ENCODE results near the gene TBCEL. TPM values are rescaled to one million over a fixed set of nuclear protein-coding genes. Genes with fewer than 3 reads are reported as not detected.
A peak's percentile ranks its signal among the peaks of the same experiment; 100 is the strongest.

TBCEL gene
- total RNA-seq, 1 experiment from 2014 or later: 17.2 TPM

GRCh38 chr11:120977266-120978137 is 46.4 kb upstream of the TBCEL start:
- H3K36me3 Mint-ChIP-seq (ENCODE audit: insufficient read depth, unreplicated experiment): no peaks in the 10 kb centered on the region
- no peaks in the 10 kb centered on the region for H3K9me3 Mint-ChIP-seq (ENCODE audit: unreplicated experiment)
- peak; percentile 30 for DNase-seq (ENCODE audit: unreplicated experiment)
- TF ChIP-seq, protein P1, sequence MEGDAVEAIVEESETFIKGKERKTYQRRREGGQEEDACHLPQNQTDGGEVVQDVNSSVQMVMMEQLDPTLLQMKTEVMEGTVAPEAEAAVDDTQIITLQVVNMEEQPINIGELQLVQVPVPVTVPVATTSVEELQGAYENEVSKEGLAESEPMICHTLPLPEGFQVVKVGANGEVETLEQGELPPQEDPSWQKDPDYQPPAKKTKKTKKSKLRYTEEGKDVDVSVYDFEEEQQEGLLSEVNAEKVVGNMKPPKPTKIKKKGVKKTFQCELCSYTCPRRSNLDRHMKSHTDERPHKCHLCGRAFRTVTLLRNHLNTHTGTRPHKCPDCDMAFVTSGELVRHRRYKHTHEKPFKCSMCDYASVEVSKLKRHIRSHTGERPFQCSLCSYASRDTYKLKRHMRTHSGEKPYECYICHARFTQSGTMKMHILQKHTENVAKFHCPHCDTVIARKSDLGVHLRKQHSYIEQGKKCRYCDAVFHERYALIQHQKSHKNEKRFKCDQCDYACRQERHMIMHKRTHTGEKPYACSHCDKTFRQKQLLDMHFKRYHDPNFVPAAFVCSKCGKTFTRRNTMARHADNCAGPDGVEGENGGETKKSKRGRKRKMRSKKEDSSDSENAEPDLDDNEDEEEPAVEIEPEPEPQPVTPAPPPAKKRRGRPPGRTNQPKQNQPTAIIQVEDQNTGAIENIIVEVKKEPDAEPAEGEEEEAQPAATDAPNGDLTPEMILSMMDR (IDR thresholded peaks at IDR 0.05; ENCODE audit: unreplicated experiment): no peak
- no peaks in the 10 kb centered on the region for H3K4me1 Mint-ChIP-seq (ENCODE audit: insufficient read depth, unreplicated experiment)
- no TSS peak for BruUV-seq (replicated peaks)
- peaks cover 94% of the 10 kb centered on the region for H3K27me3 Mint-ChIP-seq (ENCODE audit: insufficient read depth, unreplicated experiment)
- intact Hi-C loops (cut with micrococcal nuclease): no loop called here
- ChIA-PET CTCF (no interaction called here), POLR2A (interaction anchor here (0.6 kb wide), 1 partner anchor 47 kb away, joined by 3 read pairs; no protein-coding TSS in a partner anchor)
- no peak overlapping the region for H3K27ac Mint-ChIP-seq (ENCODE audit: low read depth, unreplicated experiment)
- H3K4me3 Mint-ChIP-seq (ENCODE audit: unreplicated experiment): no peak overlapping the region

- Mint-ChIP-seq H3K9me3 (ENCODE audit: unreplicated experiment) (no peaks in the 10 kb centered on the region), H3K4me1 (ENCODE audit: insufficient read depth, unreplicated experiment) (no peaks in the 10 kb centered on the region), H3K36me3 (ENCODE audit: insufficient read depth, unreplicated experiment) (no peaks in the 10 kb centered on the region), H3K27me3 (ENCODE audit: insufficient read depth, unreplicated experiment) (peaks cover 94% of the 10 kb centered on the region), H3K27ac (ENCODE audit: low read depth, unreplicated experiment) (no peak overlapping the region), H3K4me3 (ENCODE audit: unreplicated experiment) (no peak overlapping the region)
- BruUV-seq (replicated peaks): no TSS peak
- DNase-seq (ENCODE audit: unreplicated experiment): no peak
- TF ChIP-seq, protein P1 (IDR thresholded peaks at IDR 0.05; ENCODE audit: unreplicated experiment): no peak
- POLR2A ChIA-PET: no interaction called here
- intact Hi-C loops (cut with micrococcal nuclease): no loop called here
- CTCF ChIA-PET: interaction anchor here (0.8 kb wide), 1 partner anchor 214 kb away, joined by 3 read pairs; no protein-coding TSS in a partner anchor
These were observed 45.2 kb upstream of the TBCEL start for GRCh38 chr11:120978701-120979100.

DNA sequence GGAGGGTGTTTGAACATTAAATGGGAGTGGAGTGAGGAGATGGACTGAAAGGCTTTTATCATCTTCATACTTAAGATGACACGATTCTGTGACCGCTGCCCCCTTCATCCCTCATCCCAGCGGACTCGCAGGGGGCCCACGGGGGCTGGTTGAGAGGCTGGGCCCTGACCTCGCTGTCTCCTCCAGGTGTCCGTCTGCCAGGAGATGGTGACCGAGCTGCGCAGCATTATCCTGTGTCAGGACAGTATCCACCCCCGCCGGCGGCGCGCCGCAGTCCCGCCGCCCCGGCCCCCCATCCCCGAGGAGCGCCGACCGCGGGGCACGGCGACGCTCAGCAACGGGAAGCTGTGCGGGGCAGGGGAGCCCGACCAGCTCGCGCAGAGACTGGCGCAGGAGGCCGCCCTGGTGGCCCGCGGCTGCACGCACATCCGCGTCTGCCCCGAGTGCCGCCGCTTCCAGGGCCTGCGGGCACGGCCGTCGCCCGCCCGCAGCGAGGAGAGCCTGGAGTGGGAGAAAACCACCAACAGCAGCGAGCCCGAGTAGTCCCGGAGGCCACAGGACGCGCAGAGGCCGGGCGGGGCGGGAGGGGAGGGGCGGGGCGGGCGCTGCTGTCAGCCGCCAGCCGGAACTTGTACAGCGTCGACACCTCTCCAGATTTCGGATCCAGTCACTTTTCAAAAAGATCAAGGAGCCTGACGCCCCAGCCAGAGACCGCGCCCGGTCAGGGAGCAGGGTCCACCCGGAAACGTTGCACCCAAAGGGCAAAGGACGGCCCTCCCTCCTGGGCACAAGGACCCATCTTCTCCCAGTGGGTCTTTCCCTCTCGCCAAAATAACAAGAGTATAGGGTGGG is 38.0 kb upstream of the TBCEL start:
- POLR2A ChIA-PET: no interaction called here
- H3K4me3 Mint-ChIP-seq (ENCODE audit: unreplicated experiment): peak overlapping the region; percentile 63
- BruUV-seq (replicated peaks): no TSS peak

More for the DNA sequence above, 38.0 kb upstream of the TBCEL start:
- Mint-ChIP-seq H3K9me3 (ENCODE audit: unreplicated experiment) (no peaks in the 10 kb centered on the region), H3K27ac (ENCODE audit: low read depth, unreplicated experiment) (no peak overlapping the region), H3K36me3 (ENCODE audit: insufficient read depth, unreplicated experiment) (no peaks in the 10 kb centered on the region), H3K27me3 (ENCODE audit: insufficient read depth, unreplicated experiment) (peaks cover 58% of the 10 kb centered on the region), H3K4me1 (ENCODE audit: insufficient read depth, unreplicated experiment) (peaks cover 6% of the 10 kb centered on the region)
- CTCF ChIA-PET: interaction anchor here (0.6 to 0.8 kb wide), 3 partner anchors 8 to 475 kb away, joined by 3 to 4 read pairs (median 3); no protein-coding TSS in a partner anchor
- TF ChIP-seq, protein P1 (IDR thresholded peaks at IDR 0.05; ENCODE audit: unreplicated experiment): peak; percentile 20
- intact Hi-C loops (cut with micrococcal nuclease): no loop called here
- peak; percentile 49 for DNase-seq (ENCODE audit: unreplicated experiment)

Data from MCF 10A (cell line).